Hepatic stellate cell (primary cell): ENCODE measurements around the gene PSD4.

Experiments
- DNase-seq: peaks from one replicate; pipeline ENCODE4 v3.0.0; 2011; ENCODE audit warnings: low spot score

PSD4 gene

DNA sequence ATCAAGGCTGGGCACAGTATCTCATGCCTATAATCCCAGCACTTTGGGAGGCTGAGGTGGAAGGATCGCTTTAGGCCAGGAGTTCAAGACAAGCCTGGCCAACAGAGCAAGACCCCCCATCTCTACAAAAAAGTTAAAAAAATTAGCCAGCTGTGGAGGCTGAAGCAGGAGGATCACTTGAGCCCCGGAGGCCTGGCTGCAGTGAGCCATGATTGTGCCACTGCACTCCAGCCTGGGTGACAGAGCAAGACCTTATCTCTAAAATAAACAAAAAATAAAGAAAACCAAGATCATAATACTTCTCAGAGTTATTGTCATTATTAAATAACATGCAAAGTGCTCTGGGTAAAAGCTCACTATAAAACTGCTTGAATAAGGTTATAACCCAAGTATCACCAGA, 31.5 kb upstream of the PSD4 start:
- DNase-seq: no peak

DNA sequence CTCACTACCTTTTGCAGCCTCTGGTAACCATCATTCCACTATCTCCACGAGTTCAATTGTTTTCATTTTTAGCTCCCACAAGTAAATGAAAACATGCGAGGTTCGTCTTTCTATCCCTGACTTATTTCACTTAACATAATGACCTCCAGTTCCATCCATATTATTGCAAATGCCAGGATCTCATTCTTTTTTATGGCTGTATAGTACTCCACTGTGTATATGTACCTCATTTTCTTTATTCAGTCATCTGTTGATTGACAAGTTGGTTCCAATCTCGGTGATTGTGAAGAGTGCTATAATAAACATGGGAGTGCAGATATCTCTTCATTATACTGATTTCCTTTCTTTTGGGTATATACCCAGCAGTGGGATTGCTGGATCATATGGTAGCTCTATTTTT, 29.5 kb upstream of the PSD4 start:
- DNase-seq: no peak

DNA sequence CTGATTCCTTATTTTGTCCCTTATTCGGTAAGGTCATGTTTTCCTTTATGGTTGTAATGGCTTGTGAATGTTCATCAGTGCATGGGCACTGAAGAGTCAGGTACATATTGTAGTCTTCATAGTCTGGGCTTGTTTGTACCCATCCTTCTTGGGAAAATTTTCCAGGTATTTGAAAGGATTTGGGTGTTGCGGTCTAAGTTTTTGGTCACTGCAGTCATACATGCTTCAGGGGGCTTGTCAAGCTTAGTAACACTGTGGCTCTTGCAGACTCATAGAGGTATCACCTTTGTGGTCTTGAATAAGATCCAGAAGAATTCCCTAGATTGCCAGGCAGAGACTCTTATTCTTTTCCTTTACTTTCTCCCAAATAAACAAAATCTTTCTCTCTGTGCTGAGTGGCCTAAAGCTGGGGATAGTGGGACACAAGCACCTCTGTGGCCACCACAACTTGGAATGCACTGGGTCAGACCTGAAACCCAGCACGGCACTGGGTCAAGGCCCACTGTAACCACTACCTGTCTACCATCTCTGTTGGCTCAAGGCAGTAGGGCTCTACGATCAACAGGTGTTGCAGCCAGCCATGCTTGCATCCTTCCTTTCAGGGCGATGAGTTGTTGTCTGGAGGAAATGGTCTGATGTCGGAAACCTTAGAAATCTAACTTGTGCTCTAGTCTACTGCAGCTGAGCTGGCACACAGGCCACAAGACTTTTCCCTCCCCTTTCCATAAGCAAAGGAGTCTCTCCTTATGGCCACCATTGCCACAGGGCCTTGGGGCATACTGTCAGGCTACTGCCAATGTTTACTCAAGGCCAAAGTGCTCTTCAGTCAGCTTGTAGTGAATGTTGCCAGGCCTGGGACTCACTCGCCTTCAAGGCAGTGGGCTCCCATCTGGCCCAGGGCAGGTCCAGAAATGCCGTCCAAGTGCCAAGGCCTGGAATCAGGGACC, 24.9 kb upstream of the PSD4 start:
- no peak for DNase-seq

DNA sequence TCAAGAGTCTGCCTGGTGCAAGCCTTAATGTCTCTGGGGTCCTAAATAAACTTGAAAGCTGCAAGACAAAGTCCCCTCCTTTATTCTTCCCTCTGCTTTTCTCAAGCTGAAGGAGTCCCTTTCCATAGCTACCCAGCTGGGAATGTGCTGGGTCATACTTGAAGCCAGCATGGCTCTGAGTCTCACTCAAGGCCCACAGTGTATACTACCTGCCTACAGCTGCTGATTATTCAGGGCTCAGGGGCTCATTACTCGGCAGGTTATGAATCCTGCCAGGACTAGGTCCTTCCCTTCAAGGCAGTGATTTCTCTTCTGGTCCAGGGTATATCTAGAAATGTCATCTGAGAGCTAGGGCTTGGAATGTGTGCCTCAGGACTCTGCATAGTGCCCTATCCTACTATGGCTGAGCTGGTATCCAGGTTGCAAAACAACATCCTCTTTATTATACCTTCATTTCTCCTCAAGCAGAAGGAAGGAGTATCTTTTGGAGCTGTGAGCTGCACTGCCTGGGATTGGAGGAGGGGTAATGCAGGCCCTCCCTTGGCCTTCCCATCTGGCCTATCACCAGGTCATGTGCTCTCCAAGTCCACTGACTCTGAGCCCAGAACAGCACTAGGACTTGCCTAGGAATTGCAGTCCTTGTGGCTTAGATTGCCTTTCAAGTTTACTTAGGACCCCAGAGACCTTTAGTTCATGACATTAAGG, 24.1 kb upstream of the PSD4 start:
- DNase-seq: no peak

DNA sequence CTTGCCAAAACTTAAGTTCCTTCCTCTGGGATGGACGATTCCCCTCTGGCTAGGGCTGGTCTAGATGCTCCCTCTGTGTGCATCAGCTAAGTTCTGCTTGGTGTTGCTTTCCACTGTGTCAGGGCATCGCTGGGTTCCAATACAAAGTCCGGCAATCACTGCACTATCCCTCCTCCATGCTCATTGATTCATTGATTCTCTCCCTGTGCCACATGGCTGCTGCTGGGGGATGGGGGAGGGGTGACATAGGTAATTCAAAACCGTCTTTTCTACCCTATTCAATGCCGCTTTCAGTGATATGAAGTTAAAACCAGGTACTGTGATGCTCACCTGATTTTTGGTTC, 23.5 kb upstream of the PSD4 start:
- no peak for DNase-seq

DNA sequence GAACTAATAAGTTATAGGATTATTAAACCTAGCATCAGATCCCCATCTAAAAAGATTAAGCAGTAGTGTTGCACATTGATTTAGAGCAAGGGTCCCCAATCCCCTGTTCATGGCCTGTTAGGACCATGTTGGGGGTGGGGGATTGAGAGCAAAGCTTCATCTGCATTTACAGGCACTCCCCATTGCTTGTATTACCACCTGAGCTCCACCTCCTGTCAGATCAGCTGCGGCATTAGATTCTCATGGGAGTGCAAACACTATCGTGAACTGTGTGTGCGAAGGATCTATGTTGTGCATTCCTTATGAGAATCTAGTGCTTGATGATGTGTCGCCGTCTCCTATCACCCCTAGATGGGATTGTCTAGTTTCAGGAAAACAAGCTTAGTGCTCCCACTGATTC, 18.4 kb upstream of the PSD4 start:
- DNase-seq: no peak

DNA sequence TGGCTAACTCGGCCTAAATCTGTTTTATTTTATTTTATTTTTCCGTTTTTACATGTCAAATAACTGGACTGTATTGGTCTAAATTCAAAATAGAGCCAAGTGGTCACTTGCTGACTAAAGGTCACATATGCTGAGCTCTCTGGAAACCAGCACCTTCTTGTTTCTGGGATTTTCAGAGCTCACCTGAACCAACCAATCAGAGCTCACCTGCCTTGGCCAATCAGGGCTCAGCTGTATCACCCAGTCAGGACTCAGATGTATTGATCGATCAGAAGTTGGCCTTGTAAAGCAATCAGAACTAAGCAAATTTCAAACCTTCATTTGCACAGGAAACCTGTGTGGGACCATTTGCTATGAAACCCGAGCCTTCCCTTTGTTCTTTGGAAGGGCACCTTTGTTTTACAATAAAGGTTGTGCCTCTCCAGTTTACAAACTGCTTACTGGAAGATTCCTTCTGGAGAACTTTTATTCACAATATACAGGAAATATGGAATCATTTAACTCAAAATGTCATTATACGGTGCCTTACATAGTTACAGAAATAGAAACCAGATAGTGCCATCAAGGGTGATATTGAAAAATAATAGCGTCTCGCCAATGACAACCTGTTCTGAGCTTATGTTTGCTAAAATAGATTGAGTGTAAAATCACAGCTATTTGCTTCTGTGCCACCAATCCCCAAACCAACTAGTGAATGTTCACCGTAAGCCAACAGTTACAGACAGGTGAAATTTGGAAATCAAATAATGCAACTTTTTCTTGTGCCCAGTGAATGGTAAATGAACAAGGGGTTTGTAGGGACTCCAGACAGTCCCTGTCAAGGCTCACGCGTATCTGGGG, 17.3 kb upstream of the PSD4 start:
- no peak for DNase-seq

DNA sequence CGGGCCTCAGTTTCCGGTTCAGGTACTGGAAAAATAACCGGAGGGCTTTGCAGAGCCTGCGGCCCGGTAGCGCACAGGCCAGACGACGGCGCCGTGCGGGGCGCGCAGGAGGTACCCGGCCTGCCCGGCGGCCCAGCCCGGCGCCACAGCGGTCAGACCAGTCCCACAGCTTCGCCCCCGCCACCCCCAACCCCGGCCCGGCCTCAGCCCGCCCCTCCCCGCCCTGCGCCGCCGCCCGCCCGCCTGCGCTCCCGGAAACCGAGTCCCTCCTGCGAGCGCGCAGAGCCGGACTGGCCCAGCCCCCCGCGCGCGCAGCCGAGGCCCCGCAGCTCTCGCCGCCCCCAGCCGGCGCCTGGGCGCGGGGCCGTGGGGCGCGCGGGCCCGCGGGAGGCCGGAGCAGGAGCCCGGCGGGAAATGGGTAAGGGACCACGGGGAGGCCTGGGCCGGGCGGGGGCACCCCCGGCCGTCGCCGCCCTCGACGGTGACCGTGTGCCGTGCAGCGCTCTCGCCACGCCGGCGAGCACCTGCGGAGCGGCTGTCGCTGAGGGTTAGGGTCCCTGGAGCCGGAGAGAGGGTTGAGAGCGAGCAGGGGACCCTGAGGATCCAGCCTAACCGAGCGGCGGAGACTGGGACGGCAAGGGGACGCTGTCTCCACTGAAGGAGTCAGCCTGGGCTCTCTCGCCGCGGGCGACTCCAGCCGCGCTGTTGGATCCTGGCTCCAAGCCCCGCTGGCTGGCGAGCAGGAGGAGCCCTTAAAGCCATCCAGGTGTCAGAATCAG, 16.5 kb upstream of the PSD4 start:
- DNase-seq: no peak

DNA sequence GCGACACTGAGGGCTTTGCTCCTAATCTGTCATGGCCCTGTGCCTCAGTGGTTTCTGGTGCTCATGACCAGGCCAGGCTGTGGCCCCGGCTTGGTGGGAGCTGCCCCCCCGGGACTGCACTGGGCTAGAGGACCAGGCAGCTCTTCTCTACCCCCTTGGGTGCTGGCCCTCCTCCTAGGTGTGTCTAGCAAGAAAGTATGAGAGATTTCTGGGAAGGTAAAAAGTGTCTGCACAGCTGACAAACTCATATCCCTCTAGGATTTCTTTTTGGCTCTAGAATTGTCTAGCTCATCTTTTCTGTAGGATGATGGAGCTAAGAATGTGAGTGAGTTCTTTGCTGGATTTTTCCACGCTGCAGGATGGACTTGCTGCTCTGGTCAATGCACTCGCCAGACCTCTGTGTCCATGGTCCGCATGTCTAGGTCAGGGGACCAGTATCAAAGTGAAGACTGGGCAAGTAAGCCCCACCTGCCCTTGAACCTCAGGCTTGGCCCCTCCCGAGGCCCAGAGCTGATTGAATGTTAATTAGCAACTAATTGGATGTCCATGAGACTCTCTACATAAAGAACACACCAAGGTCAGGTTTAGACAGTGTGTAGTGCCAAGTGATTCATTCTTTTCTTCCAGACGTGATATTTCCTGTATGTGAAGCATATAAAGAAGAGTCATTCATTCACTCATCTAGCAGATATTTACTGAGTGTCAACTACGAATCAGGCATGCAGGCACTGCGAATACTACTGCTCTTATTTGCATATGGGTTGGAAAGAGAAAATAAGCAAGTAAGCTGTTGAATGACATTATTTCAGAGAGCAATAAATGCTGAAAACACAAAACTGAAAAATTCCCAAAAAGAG, 15.6 kb upstream of the PSD4 start:
- no peak for DNase-seq

DNA sequence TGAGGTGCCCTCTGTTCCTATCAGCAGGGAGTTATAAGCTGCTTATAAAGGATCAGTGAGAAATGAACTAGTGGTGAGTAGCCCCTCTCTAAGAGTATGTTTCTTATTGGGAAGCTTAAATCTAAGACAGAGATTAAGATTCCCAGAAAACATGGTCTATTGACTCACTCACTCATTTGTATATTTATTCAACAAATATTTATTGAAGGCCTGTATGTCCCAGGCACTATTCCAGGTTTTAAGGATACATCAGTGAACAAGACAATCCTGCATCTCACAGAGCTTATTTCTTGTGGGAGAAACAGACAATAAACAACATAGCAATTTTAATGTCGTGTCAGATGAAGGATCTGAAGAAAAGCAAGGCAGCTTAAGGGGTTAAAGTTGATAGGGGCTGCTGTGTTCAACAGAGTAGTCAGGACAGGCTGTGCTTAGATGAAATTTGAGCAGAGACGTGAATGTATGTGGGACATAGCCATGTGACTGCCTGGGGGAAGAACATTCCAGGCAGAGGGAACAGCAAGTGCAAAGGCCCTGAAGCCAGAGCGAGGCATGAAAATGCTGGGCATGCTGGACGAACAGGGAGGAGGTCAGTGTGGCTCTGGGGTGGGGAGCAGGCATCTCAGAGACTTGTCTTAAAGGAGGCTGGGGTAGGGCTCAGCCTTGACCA, 14.8 kb upstream of the PSD4 start:
- DNase-seq: no peak

DNA sequence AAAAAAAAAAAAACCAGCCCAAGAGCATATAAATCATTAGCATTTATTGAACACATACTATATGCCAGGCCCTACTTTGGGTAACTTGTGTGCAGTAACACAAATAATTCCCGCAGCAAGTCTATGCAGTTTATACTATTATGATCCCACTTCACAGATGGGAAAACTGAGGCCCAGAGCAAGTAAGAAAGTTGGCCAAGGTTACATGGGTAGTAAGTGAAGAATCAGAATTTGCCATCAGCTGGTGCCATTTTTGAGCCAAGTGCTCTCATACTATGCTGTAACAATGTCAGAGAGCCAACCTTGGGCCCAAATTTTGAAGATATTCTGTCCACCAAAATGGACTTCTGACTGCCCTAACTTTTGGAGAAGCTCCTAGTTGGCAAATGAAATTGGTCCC, 13.5 kb upstream of the PSD4 start:
- DNase-seq: no peak

DNA sequence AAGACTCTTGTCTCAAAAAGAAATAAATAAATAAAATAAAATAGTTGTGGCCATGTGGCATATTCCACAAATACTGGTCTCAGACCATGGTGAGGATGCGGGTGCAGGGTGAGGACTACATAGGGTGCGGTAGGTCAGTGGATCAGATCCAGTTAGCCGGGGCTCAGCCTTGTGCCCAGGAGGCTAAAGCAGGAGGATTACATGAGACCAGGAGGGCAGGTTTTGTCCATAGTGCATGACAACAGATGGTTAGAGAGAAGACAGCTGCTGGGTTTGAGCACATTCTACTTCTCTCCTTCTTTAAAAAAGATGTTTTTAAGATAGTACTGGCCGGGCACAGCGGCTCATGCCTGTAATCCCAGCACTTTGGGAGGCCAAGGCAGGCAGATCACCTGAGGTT, 12.8 kb upstream of the PSD4 start:
- DNase-seq: no peak

DNA sequence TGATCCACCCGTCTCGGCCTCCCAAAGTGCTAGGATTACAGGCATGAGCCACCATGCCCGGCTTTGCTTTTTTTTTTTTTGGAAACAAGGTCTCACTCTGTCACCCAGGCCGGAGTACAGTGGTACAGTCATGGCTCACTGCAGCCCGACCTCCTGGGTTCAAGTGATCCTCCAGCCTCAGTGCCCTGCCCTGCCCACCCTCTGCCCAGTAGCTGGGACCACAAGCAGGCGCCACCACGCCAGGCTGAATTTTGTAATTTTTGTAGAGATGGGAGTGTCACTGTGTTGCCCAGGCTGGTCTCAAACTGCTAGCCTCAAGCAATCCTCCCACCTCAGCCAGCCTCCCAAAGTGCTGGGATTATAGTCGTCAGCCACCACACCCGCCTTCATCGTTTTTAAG, 11.6 kb upstream of the PSD4 start:
- no peak for DNase-seq

DNA sequence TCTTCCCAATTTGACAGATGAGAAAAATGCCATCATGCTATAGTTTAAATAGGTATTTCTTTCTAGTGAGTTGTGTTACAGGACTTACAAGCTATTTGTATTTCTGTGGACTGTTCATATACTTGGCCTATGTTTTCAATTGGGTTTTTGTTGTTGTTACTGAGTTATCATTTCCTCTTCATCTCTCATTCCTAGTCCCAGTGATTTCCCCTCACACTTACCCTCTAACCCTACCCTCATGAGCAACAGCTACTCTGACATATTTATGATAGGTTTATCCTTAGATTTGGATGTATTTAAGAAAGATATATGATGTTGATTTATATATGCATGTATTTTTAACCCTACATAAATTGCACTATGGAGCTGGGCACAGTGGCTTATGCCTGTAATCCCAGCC, 10.9 kb upstream of the PSD4 start:
- no peak for DNase-seq

DNA sequence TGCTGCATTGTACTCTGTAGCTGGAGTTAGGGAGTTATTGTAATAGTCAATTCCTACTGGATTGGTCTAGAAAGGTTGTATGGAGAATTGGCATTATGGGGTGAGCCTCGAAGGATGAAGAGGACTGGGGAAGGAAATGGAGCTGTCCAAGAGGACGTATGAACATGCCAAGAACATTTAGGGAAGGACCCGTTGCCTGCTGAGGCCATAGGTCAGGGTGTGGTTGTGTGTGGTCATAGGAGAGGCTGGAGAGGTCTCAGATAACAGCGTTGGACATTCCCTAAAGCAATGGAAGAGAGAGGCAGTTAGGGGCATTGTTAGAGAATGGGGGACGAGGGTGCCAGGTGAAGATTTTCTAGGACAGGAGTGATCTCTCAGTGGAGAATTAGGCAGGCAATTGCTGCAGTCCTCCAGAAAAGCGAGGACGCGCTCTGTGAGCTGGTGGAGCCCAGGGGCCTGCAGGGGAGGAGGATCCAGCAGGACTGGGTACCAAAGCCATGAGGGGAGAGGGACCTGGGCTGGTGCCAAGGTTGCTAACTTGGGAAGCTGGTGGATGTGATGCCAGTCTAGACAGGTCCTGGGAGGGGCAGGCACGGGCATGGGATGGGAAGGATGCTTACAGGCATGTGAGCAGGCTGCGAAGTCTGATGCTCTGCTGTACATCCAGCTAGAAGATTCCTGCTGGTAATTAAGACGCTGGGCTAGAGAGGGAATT, 9.4 kb upstream of the PSD4 start:
- DNase-seq: no peak

DNA sequence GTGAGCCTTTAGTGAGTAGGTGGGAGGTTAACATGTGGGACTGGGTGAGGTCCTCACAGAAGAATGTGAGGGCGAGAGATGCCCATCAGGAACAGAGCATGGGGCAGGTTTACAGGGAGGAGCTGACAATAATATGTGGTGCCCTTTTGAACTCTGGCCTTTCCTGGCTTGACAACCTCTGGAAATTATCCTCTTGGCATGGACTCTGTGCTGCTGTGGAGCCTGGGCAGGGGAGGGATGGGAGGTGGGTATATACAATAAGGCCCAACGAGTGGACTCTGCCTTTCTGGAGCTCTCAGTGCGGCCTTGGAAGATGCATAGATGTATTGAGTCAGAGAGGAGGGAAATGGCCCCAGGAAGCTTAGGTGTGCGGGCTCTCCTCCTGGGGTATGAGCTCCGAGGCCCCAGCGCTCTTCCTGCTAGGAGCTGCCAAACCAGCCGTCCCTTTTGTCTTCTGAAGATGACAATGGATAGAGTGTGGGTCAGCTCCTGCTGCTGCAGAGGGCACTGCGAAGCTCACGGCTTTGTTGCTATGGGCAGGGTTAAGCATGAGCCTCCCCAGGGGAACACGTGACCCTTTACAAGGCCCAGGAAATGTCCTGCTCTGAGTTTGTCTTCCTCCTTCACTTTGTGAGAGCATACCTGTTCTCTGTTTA, 8.7 kb upstream of the PSD4 start:
- no peak for DNase-seq

DNA sequence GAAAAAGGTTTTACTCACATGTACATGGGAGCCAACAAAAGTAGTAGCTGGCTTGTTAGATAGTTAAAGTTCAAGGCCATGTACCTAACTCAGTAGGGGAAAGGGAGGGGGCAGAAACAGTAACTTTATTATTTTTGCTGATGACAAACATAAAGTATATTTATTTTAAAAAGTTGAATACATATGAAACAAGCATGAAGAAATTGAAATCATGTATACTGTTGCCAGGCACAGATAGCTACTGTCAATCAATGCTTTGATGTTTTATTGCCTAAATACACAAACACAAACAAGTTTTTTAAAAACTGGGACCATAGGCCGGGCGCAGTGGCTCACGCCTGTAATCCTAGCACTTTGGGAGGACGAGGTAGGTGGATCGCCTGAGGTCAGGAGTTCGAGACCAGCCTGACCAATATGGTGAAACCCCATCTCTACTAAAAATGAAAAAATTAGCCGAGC, 7.6 kb upstream of the PSD4 start:
- no peak for DNase-seq

DNA sequence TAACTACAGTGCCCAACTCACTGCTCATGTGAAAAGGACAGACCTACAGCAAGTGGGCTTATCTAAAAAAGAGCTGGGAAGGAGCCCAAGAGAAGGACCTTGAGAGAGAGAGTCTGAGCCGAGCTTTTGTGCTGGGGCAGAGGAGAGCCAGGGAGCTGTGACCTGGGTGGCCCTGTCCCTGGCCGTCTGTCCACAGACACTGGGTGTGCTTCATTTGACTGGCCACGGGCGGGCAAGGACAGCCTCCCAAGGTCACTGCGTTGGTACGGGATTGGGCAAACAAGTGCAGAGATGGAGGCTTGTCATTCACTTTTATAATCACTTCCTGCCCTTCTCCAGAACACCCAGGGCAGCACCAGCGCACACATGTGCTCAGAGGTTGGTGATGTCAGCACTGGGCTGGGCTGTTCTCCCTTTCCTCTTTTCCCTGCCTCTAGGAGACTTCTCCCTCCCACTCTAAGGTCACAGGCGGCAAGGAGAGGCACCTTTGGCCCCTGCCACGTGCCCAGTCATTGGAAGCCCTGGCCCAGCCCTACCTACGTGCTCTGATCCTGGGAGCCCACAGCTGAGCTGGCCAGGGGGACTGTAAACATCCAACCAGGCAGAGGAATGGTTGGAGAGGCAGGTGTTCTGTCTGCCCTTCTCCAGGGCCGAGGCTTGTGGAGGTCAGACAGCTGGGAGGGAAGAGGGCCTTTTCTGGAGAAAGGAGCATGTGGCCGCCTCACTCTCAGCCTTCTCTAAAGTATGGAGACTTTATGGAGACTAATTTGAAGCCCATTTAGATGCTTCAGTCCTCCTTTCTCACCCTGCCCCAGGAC, 6.4 kb upstream of the PSD4 start:
- DNase-seq: no peak
